ENCODE measurements around the gene KRTAP5-1.

GRCh38 chr11:1570896-1571759 lies 14.0 kb downstream of the KRTAP5-1 start:
- no peak for TF ChIP-seq POLR2AphosphoS5 (IDR thresholded peaks at IDR 0.05; ENCODE audit: low read depth, low read length)
- TF ChIP-seq CTCF (IDR thresholded peaks at IDR 0.05 in 2 of 3, conservative IDR thresholded peaks at IDR 0.05 in 1 of 3; ENCODE audit: borderline replicate concordance in 1 of 3, insufficient read depth in 1 of 3, low read depth in 2 of 3, low read length in 2 of 3) = no peak
- TF ChIP-seq SIN3A (IDR thresholded peaks at IDR 0.05; ENCODE audit: low read depth) = no peak
- TF ChIP-seq EZH2 (IDR thresholded peaks at IDR 0.05) = no peak

Measured in HCT116 (cell line).